ENCODE data around the gene SRRM2. TPM values are rescaled to one million over a fixed set of nuclear protein-coding genes. Genes with fewer than 3 reads are reported as not detected.

The SRRM2 gene
- total RNA-seq, 1 donor: 96.3 TPM

DNA sequence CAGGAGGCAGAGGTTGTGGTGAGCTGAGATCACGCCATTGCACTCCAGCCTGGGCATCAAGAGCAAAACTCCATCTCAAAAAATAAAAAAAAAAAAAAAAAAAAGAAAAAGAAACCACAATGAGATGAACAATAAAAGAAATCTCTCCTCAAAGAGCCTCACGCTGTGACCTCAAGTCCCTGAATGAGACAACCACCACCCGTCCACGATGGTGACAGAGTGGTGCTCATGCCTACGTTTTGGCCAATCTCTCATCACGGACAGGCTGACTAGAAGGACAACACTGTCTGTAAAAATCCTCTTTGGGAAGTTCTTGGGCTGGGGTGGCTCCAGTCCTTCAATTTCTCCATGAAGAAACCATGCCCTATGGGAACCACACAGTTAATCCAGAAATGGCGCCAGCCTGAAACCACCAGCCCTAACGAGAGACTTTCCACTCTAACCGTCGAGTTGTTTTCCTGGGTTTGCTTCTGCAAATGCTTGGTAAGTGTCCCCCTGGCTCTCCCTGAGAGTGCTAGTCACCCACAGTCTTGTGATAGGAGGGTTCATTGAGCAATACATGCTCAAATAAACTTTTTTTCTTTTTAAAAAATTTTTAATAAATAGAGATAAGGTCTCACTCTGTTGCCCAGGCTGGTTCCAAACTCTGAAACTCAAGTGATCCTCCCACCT is 17.5 kb upstream of the SRRM2 start:
- TF ChIP-seq, protein P1, sequence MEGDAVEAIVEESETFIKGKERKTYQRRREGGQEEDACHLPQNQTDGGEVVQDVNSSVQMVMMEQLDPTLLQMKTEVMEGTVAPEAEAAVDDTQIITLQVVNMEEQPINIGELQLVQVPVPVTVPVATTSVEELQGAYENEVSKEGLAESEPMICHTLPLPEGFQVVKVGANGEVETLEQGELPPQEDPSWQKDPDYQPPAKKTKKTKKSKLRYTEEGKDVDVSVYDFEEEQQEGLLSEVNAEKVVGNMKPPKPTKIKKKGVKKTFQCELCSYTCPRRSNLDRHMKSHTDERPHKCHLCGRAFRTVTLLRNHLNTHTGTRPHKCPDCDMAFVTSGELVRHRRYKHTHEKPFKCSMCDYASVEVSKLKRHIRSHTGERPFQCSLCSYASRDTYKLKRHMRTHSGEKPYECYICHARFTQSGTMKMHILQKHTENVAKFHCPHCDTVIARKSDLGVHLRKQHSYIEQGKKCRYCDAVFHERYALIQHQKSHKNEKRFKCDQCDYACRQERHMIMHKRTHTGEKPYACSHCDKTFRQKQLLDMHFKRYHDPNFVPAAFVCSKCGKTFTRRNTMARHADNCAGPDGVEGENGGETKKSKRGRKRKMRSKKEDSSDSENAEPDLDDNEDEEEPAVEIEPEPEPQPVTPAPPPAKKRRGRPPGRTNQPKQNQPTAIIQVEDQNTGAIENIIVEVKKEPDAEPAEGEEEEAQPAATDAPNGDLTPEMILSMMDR (IDR thresholded peaks at IDR 0.05; ENCODE audit: insufficient read depth, low read length): no peak
- H3K4me3 ChIP-seq (ENCODE audit: low read depth, low read length): no peak overlapping the region
- no peak for DNase-seq (ENCODE audit: low read depth)

DNA sequence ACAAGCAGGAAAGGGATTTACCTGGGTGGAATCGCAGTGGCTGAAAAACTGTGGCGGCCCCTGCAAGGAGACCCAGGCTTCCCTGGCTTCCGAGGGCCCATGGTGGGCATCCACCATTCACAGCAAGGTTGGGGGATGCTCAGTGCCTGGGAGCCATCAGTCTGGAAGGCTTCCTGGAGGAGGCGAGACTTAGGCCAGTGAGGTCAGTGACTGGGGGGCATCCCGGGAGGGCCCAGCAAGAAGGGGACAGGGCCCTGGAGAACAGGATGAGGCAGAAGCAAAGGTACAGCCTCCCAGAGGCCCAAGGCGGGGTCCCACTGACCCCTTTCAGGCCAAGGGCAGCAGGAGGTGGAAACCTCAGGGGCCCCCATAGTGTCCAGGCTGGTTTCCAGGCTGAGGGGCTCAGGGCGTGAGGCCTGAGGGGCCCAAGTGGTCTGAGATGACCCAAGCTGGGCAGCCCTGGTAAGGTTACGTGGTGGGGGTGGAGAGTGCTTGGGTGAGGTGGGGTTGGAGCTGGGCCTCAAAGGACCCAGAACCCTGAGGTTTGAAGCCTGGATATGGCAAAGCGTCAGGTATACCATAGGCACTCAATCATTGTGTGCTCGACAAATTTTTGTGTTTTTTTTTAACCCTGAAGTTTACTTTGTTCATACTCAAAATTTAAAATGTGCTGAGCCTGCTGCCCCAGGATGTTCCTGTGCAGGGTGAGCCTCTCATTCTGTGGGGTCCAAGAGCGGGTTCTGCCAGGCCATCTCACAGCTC is 15.8 kb upstream of the SRRM2 start:
- TF ChIP-seq, protein P1 (IDR thresholded peaks at IDR 0.05; ENCODE audit: insufficient read depth, low read length): no peak
- H3K4me3 ChIP-seq (ENCODE audit: low read depth, low read length): no peak overlapping the region
- DNase-seq (ENCODE audit: low read depth): no peak

DNA sequence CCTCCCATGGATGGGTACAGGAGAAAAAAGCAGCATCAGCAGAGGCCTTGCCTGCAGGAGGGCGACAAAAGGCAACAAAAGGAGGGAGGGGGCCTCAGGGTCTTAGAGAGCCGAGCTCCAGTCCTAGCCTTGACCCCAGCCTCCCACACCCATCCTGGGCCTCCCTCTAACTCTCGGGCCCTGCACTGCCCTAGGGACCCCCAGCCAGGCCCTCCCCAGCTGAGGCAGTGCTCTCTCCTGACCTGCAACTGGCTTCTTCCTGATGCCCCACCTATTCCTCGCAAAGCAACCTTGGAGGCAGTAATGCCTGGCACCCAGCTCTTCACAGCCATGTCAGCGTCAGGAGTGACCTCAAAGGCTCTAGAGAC is 15.2 kb upstream of the SRRM2 start:
- no peak overlapping the region for H3K4me3 ChIP-seq (ENCODE audit: low read depth, low read length)
- TF ChIP-seq, protein P1 (IDR thresholded peaks at IDR 0.05; ENCODE audit: insufficient read depth, low read length): no peak
- DNase-seq (ENCODE audit: low read depth): no peak

DNA sequence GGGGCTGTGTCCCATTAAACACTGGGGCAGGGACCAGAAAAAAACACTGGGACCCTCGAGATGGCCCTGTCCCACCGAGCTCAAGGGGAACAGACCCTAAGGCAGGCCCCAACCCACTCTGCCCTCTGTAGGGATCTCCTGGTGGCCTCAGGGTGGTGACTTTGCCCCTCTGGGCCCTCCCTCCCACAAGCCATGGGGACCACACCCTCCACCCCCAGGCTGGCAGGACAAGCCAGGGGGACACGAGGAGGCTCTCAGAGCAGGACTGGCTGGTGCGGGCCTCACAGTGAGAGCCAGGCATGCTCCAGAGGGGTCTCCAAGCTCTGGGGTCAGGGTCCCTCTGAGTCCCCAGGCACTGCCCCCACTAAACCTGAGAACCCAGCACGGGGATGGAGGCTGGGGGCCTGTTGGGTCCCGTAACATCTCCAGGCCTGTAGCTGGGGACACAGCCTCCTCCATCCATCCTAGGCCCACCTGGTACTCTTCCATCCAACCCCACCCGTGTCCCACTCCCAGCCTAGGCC is 14.5 kb upstream of the SRRM2 start:
- no peak for DNase-seq (ENCODE audit: low read depth)
- H3K4me3 ChIP-seq (ENCODE audit: low read depth, low read length): no peak overlapping the region
- TF ChIP-seq, protein P1 (IDR thresholded peaks at IDR 0.05; ENCODE audit: insufficient read depth, low read length): no peak

DNA sequence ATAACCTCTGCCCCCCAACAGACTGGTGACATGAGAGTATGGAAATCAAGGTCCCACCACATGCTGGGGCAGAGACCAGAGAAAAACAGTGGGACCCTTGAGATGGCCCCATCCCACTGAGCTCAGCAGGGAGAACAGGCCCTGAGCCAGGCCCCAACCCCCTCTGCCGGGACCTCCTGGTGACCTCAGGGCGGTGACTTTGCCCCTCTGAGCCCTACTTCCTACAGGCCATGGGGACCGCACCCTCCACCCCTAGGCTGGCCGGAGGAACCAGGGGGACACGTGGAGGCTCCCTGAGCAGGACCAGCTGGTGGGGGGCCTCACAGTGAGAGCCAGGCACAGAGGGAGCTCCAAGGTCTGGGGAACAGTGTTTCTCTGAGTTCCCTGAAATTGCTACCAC is 13.8 kb upstream of the SRRM2 start:
- no peak overlapping the region for H3K4me3 ChIP-seq (ENCODE audit: low read depth, low read length)
- TF ChIP-seq, protein P1 (IDR thresholded peaks at IDR 0.05; ENCODE audit: insufficient read depth, low read length): no peak
- DNase-seq (ENCODE audit: low read depth): no peak

DNA sequence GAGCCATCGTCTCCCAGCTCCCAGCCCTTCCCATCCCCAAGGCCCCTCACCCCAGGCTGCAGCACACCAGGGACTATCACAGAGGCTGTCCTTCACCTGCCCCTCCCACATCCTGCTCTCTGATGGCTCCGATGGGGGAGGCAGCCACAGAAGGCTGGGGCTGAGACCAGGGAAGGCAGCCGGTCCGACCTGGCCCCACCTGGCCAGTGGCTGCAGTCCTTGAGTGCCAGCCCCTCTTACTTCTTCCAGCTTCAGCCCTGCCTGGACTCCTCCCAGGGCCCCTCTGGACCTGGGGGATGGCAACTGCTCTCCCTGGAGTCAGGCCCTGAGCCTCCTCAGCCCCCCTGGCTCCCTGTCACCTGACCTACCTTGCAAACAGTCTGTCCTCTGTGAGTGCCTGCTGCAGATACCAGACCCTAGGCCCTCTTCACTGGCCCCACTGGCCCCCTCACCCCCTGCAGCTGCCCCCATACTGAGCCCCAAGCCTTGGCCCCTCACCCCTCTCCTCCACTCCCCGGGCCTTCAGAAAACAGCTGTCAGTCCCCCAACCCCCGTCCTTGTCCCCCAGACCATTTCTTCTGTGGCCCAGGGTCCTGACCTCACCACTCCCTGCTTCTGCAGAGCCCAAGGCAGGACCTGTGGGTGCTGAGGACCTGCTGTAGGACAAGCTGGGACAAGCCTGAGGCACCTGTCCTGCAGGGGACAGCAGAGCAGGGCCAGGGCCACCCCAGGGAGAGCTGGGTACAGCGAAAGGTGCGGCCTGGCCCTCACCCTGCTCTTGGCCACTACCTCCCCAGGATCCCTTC is 12.6 kb upstream of the SRRM2 start:
- TF ChIP-seq, protein P1 (IDR thresholded peaks at IDR 0.05; ENCODE audit: insufficient read depth, low read length): no peak
- H3K4me3 ChIP-seq (ENCODE audit: low read depth, low read length): no peak overlapping the region
- DNase-seq (ENCODE audit: low read depth): no peak
